GM23248 (cell line): ENCODE results near the gene MRM2. TPM values are rescaled to one million over a fixed set of nuclear protein-coding genes. Genes with fewer than 3 reads are reported as not detected.

Experiments used
- DNase-seq: peaks from one replicate; pipeline ENCODE4 v3.0.0-alpha.2; 2015
- H2AFZ ChIP-seq: fragments of 200-600 bp; sonication (generic); 2 replicates; pipeline ENCODE4 v1.6.1; 2016; ENCODE audit warnings: antibody characterized with exemption
- H3F3A ChIP-seq: fragments of 200-600 bp; sonication (generic); 2 replicates; pipeline ENCODE4 v1.6.1; 2016; ENCODE audit warnings: mild to moderate bottlenecking, antibody characterized with exemption, mixed run types; ENCODE audit not compliant: insufficient read depth
- H3K27ac ChIP-seq: fragments of 200-600 bp; sonication (generic); 2 replicates; pipeline ENCODE4 v1.5.1; 2016; ENCODE audit warnings: mild to moderate bottlenecking
- H3K27me3 ChIP-seq: fragments of 200-600 bp; sonication (generic); replicated peaks from 2 replicates; pipeline ENCODE4 v1.6.1; 2016; ENCODE audit warnings: mild to moderate bottlenecking; ENCODE audit not compliant: insufficient read depth
- H3K36me3 ChIP-seq: fragments of 200-600 bp; sonication (generic); 2 replicates; pipeline ENCODE4 v1.6.1; 2016; ENCODE audit warnings: low read depth, mild to moderate bottlenecking
- H3K4me1 ChIP-seq: fragments of 200-600 bp; sonication (generic); 2 replicates; pipeline ENCODE4 v1.6.1; 2016; ENCODE audit warnings: mild to moderate bottlenecking; ENCODE audit not compliant: insufficient read depth
- H3K4me2 ChIP-seq: fragments of 200-600 bp; sonication (generic); one replicate; pipeline ENCODE4 v1.6.1; 2016; ENCODE audit warnings: mild to moderate bottlenecking; ENCODE audit not compliant: unreplicated experiment
- H3K4me3 ChIP-seq: fragments of 200-600 bp; sonication (generic); 2 replicates; pipeline ENCODE4 v1.5.1; 2016; ENCODE audit warnings: mild to moderate bottlenecking
- H3K79me2 ChIP-seq: fragments of 200-600 bp; sonication (generic); 2 replicates; pipeline ENCODE4 v1.6.1; 2016; ENCODE audit warnings: mild to moderate bottlenecking; ENCODE audit not compliant: insufficient read depth
- H3K9ac ChIP-seq: fragments of 200-600 bp; sonication (generic); 2 replicates; pipeline ENCODE4 v1.6.1; 2016; ENCODE audit warnings: mild to moderate bottlenecking
- H3K9me2 ChIP-seq: fragments of 200-600 bp; sonication (generic); 2 replicates; pipeline ENCODE4 v1.6.1; 2016; ENCODE audit warnings: mixed run types, mild to moderate bottlenecking, moderate library complexity; ENCODE audit not compliant: insufficient read depth
- H3K9me3 ChIP-seq: fragments of 200-600 bp; sonication (generic); one replicate; pipeline ENCODE4 v1.6.1; 2017; ENCODE audit warnings: low read depth
- H4K20me1 ChIP-seq: fragments of 200-600 bp; sonication (generic); 2 replicates; pipeline ENCODE4 v1.6.0; 2016; ENCODE audit not compliant: insufficient read depth
- EZH2 ChIP-seq: fragments of 200-600 bp; sonication (generic); IDR thresholded peaks from 2 replicates; pipeline ENCODE4 v1.6.1; 2018; ENCODE audit warnings: antibody characterized with exemption, mild to moderate bottlenecking; ENCODE audit not compliant: insufficient read depth, poor library complexity, severe bottlenecking
- EZH2phosphoT487 ChIP-seq: fragments of 200-600 bp; sonication (generic); IDR thresholded peaks from 2 replicates; pipeline ENCODE4 v1.6.1; 2018; ENCODE audit warnings: antibody characterized with exemption, moderate library complexity, mild to moderate bottlenecking, low read depth; ENCODE audit not compliant: insufficient read depth
- WGBS, 2 experiments: methylation state at CpG; one replicate each; pipeline ENCODE4 v1.1.6; 2015 to 2017; ENCODE audit warnings: low lambda C conversion rate in 2 of 2, low coverage in 1 of 2; ENCODE audit errors: missing lambda C conversion rate in 2 of 2; 5-methylcytosine and 5-hydroxymethylcytosine counted together
- in situ Hi-C: fragments of 300-500 bp; cut with MboI; formaldehyde crosslinking; loops from 2 replicates; pipeline ENCODE4 v1.15.0; 2020
- polyA plus RNA-seq: library from polyadenylated mRNA; unstranded; fragments of >200 nt; fragmentation: Nextera tagmentation; extraction: Ambion mirVana; gene quantifications from 2 replicates; pipeline ENCODE4 v1.2.1, GENCODE V29; 2016
- total RNA-seq: library from RNA; depleted of rRNA; stranded (reverse); fragments of >200 nt; shearing (Covaris generic); gene quantifications from 2 replicates; pipeline ENCODE4 v1.2.3, GENCODE V29; 2014

Gene MRM2
- total and polyA plus RNA-seq, 2 experiments from 2014 or later = 20.8 to 42.2 TPM

DNA sequence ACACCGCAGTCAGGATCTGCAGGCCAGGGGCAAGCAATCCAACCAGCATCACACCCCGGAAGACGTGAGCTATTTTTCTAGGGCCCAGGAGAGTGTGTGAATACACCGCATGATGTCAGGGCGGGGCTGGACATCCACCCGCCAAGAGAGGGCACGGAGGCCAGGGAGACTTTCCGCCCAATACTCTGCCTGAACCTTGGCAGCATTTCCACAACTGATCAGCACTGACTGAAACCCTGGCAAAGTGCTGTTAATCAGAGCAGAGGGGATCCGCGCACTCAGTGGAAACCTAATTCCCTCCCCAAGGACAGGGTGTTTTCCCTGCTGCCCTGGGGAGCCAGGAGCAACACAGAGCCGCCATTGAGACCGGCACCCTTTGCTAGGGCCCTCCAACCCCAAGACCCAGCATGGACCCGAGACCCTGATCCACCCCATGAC is 17.5 kb downstream of the MRM2 start:
- Histone ChIP-seq H3F3A (no peaks in the 10 kb centered on the region), H3K79me2 (peaks cover 26% of the 10 kb centered on the region), H3K27me3 (no peaks in the 10 kb centered on the region), H3K36me3 (no peaks in the 10 kb centered on the region; the same call in 1 of the 2 replicates), H3K9me2 (no peaks in the 10 kb centered on the region), H2AFZ (no peak overlapping the region), H4K20me1 (no peaks in the 10 kb centered on the region), H3K4me2 (no peak overlapping the region), H3K4me1 (no peaks in the 10 kb centered on the region), H3K4me3 (no peak overlapping the region), H3K27ac (no peak overlapping the region), H3K9me3 (no peaks in the 10 kb centered on the region), H3K9ac (no peak overlapping the region)
- TF ChIP-seq EZH2 (no peak), EZH2phosphoT487 (no peak)
- in situ Hi-C loops = no loop called here
- no peak for DNase-seq
- WGBS, 2 experiments = 92 to 96% methylated on average over 13 of the region's 13 CpGs

DNA sequence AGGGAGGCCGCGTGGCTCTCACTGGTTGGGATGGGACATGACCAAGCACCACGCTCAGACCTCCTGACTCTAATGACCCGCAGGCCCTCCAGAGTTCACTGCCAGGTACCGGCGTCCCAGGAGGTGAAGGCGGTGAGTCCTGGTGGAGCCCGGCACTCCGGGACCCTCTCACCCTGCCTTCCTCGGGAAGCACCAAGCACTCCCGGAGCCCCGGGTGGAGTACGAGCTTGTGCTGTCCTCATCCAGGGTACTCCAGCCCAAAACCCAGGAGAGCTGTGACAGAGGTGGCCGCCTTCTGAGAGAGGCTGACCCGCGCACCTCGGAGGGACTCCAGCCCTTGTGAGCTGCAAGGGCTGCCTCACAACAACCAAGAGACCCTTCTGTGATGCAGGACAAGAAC is 18.7 kb downstream of the MRM2 start:
- H3K9me3 ChIP-seq = no peaks in the 10 kb centered on the region
- H3K9me2 ChIP-seq = no peaks in the 10 kb centered on the region
- no peaks in the 10 kb centered on the region for H3K4me1 ChIP-seq
- H3K27me3 ChIP-seq = no peaks in the 10 kb centered on the region
- DNase-seq = no peak
- H2AFZ ChIP-seq = no peak overlapping the region
- no peak overlapping the region for H3K27ac ChIP-seq
- no peaks in the 10 kb centered on the region for H3F3A ChIP-seq
- no peaks in the 10 kb centered on the region for H4K20me1 ChIP-seq
- H3K79me2 ChIP-seq = peaks cover 15% of the 10 kb centered on the region
- no peak overlapping the region for H3K4me2 ChIP-seq
- H3K4me3 ChIP-seq = no peak overlapping the region
- in situ Hi-C loops = no loop called here
- no peak for TF ChIP-seq EZH2
- no peak for TF ChIP-seq EZH2phosphoT487
- H3K9ac ChIP-seq = no peak overlapping the region
- no peaks in the 10 kb centered on the region; the same call in 1 of the 2 replicates for H3K36me3 ChIP-seq
- 93 to 96% methylated on average over 17 of the region's 17 CpGs for WGBS, 2 experiments

DNA sequence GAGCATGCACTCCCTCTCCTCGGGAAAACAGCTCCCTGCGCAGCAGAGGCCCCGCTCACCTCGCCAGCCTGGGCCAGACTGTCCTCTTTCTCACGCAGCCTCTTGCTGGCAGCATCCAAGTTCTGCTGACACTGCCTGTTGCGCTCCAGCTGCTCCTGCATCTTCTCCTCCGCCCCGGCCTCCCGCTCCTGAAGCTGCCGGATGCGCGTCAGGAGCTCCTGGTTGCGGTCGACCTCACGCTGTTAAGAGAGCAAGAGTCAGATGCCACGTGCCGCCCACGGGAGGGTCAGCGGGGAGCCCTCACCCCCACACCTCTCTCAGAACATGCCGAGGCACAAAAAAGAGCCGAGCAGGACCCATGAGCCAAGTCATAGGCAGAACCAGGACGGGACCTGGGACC is 19.5 kb downstream of the MRM2 start:
- Histone ChIP-seq H3K9me2 (no peaks in the 10 kb centered on the region), H3K27ac (no peak overlapping the region), H2AFZ (no peak overlapping the region), H3K9me3 (no peaks in the 10 kb centered on the region), H3K4me2 (no peak overlapping the region), H3K4me3 (no peak overlapping the region), H3K79me2 (peaks cover 7% of the 10 kb centered on the region; the same call in 1 of the 2 replicates), H3K9ac (no peak overlapping the region), H3K27me3 (no peaks in the 10 kb centered on the region), H3K4me1 (no peaks in the 10 kb centered on the region), H3F3A (no peaks in the 10 kb centered on the region), H3K36me3 (no peaks in the 10 kb centered on the region; the same call in 1 of the 2 replicates), H4K20me1 (no peaks in the 10 kb centered on the region)
- no peak for TF ChIP-seq EZH2
- TF ChIP-seq EZH2phosphoT487 = no peak
- DNase-seq = no peak
- 91 to 92% methylated on average over 21 to 22 of the region's 22 CpGs for WGBS, 2 experiments
- in situ Hi-C loops = no loop called here

DNA sequence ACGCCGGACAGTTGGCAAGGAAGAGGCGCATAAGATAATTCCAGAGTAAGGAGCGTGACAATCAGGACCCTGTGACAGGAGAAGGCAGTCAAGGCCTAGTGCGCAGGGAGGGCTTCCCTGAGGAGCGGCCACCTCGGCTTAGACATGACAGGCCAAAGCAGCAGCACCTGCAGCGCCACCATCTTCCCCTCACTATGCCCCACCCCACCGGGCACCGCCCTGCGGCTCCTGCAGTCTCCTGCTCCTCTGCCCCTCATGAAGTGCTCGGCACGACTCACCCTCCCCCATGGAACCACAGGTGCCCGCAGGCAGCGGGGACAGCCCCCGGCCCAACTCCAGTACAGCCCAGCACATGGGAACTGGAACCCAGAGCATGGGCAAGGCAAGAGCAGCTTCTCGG is 21.1 kb downstream of the MRM2 start:
- Histone ChIP-seq H3K27ac (no peak overlapping the region), H3K9ac (no peak overlapping the region), H3K4me3 (no peak overlapping the region), H3K9me2 (no peaks in the 10 kb centered on the region), H3K27me3 (no peaks in the 10 kb centered on the region), H3F3A (no peaks in the 10 kb centered on the region), H3K4me2 (no peak overlapping the region), H4K20me1 (no peaks in the 10 kb centered on the region), H3K4me1 (no peaks in the 10 kb centered on the region), H3K79me2 (no peaks in the 10 kb centered on the region), H3K36me3 (no peaks in the 10 kb centered on the region; the same call in 1 of the 2 replicates), H2AFZ (no peak overlapping the region), H3K9me3 (no peaks in the 10 kb centered on the region)
- 91 to 99% methylated on average over 14 to 17 of the region's 17 CpGs for WGBS, 2 experiments
- in situ Hi-C loops = no loop called here
- TF ChIP-seq EZH2phosphoT487 (no peak), EZH2 (no peak)
- no peak for DNase-seq

DNA sequence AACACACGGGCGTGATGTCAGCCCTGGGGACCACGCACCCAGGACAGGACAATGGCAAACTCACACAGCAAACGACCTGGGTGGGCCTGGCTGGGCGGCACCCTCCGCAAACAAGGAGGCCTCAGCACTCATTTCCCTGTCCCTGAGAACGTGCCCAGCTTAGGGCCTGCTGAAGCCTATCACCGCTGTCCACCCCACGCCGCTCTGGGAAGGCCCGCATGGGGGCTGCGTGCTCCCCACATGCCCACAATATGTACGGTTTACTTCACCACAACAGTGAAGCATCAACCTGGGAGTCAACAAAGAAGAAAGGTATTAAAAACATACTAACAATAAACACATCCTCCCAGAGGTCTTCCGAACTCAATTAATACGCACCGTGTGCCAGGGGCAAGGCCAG is 21.5 kb downstream of the MRM2 start:
- Histone ChIP-seq H4K20me1 (no peaks in the 10 kb centered on the region), H2AFZ (no peak overlapping the region)

More for the DNA sequence above, 21.5 kb downstream of the MRM2 start:
- no peaks in the 10 kb centered on the region for H3F3A ChIP-seq
- 90 to 92% methylated on average over 16 of the region's 16 CpGs for WGBS, 2 experiments
- no peaks in the 10 kb centered on the region for H3K9me3 ChIP-seq
- H3K4me1 ChIP-seq = no peaks in the 10 kb centered on the region
- H3K27me3 ChIP-seq = no peaks in the 10 kb centered on the region
- no peak overlapping the region for H3K9ac ChIP-seq
- no peak overlapping the region for H3K27ac ChIP-seq
- no peaks in the 10 kb centered on the region; the same call in 1 of the 2 replicates for H3K36me3 ChIP-seq
- DNase-seq = no peak
- H3K9me2 ChIP-seq = no peaks in the 10 kb centered on the region
- no peak overlapping the region for H3K4me3 ChIP-seq
- H3K79me2 ChIP-seq = no peaks in the 10 kb centered on the region
- H3K4me2 ChIP-seq = no peak overlapping the region
- no peak for TF ChIP-seq EZH2
- TF ChIP-seq EZH2phosphoT487 = no peak
- in situ Hi-C loops = no loop called here
